Measurements from ENCODE around the gene IL1RAPL1.
"Not testable (repeated sequence)": the region's sequence is repeated elsewhere in the genome, so short reads cannot be mapped to it uniquely, and the experiment has no call there.

The IL1RAPL1 gene

GRCh38 chrX:29113221-29113620, 526.0 kb downstream of the IL1RAPL1 start:
- no peak for DNase-seq (ENCODE audit: low read depth in 2 of 2)

GRCh38 chrX:29122817-29123216, 535.6 kb downstream of the IL1RAPL1 start:
- DNase-seq (ENCODE audit: low read depth in 2 of 2), result not testable (repeated sequence)

DNA sequence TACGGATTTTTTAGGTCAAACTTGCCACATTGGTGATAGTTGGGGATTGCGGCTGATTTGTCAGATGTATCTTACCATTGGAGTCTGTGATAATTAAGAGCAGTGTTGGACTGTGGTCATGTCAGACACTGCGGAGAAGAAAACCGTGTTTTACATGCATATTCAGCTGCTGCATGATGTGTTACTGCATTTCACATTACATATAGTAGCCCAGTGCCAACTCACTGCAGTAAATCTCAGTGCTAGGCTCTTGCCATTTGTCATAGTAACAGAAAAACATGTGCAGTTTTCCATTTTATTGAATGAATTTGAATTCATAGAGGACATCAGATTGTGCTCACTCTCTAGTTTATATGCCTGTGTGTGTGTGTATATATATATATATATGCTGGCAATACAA, 543.7 kb downstream of the IL1RAPL1 start:
- no peak for DNase-seq (ENCODE audit: low read depth in 2 of 2)

DNA sequence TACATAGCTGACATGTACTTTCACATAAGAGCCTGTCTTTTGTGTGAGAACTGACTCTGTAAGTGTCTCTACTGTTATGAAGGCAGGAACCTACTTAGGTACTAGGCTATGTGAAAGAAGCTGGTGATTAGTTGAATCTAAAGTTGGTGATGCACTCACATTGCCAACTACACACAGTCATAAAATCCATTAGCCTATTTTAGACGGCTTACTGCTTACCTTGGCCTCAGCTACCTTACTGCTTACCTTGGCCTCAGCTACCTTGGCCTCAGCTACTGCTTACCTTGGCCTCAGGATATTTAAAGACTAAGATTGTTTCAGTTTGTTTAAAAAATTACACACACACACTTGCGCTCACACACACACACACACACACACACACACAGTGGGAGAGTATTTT, 549.7 kb downstream of the IL1RAPL1 start:
- DNase-seq (ENCODE audit: low read depth in 2 of 2), result no peak

DNA sequence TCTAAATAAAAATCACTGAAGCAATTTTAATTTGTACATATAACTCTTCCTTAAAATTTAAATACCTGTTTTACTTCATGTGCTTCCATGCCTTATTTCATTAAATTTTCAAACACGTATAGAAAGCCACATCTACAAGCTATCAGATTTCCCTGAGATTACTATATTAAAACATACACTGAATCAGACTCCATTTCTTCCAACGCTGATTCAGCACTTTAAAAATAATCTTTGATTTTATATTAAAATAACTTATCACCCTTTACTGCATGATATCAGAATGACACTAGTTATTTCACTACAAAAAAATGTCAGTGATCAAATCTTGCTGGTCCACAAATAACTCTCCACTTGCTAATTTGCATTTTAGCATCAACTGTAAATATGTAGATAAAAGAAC, 550.8 kb downstream of the IL1RAPL1 start:
- DNase-seq (ENCODE audit: low read depth in 2 of 2), result no peak

DNA sequence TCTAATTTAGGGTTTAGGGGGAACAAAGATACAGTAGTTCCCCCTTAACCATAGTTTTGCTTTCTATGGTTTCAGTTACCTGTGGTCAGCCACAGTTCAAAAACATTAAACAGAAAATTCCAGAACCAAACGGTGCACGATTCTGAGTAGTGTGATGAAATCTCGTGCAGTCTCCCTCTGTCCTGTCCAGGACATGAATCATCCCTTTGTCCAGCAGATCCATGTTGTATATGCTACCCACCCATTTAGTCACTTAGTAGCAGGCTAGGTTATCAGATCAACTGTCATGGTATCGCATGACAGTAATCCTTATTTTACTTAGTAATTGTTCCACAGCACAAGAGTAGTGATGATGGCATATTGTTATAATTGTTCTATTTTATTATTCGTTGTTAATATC, 556.1 kb downstream of the IL1RAPL1 start:
- no peak for DNase-seq (ENCODE audit: low read depth in 2 of 2)

DNA sequence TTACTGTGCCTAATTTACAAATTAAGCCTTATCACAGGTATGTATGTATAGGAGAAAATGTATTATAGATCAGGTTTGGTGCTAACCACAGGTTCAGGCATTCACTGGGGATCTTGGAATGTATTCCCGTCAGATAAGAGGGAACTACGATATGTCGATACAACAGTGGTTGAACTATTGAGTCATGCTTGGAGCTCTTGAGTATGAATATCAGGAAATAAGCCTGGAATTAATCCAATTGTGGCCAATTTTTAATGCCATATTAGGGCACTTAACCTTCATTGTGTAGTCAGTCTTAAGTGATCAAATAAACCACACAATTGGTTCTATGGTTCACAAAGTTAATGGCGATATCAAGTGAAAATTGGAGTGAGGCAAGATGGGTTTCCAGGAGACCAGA, 556.5 kb downstream of the IL1RAPL1 start:
- no peak for DNase-seq (ENCODE audit: low read depth in 2 of 2)

DNA sequence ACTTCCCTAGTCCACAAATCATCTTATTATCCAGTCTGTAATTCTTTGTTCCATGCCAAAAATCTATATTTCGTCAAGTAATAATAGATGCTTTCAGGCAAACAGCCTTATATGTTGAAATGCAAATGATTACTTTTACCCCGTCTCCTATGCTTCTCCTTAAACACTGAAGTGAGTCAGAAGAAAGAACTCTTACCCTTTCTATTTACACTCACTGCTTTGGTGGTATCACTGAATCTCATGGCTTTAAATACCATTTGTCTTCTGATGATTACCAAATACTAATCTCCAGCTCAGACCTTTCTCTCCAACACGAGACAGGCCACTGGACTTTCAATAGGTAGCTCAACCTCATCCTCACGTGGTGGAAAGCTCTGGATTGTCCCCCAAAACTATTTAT, 558.1 kb downstream of the IL1RAPL1 start:
- DNase-seq (ENCODE audit: low read depth in 2 of 2), result no peak

- no peak for DNase-seq (ENCODE audit: low read depth in 2 of 2)
Observed at GRCh38 chrX:29148511-29148910, 561.3 kb downstream of the IL1RAPL1 start.

GRCh38 chrX:29155286-29155685, 568.0 kb downstream of the IL1RAPL1 start:
- DNase-seq (ENCODE audit: low read depth in 2 of 2), result no peak

DNA sequence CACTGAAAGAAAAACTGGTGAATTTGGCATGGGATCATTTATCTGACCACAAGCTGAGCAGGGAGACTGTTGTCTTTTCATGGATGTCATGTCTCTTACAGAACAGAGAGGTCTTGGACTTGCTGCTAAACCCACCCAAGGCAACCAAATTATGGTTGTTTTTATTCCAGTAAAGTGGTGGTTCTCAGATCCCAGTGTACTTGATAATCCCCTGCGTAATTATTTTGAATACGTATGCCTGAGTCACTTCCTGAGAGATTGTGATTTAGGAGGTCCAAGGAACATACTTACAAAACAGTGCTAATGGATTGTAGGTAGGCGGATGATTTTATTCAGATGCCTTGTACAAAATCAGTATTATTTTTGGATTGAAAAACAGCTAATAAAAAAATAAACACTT, 585.6 kb downstream of the IL1RAPL1 start:
- no peak for DNase-seq (ENCODE audit: low read depth in 2 of 2)

DNA sequence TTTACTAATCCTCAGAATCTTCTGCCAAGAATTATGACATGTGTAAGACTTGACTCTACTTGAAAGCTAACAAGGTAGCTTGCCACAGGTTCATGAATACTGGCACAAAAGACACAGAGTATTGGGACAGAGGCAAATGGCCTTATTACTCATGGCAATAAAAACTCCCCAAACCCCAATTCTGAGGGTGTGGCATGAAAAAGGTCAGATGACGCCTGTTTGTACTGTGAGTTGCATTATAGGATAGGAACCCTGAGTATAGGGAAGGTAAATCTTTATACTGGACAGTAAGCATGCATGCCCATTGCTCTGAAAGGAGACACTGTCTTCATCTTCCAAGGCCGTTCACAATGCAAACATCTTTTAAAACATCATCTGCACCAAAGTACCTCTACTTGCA, 600.0 kb downstream of the IL1RAPL1 start:
- no peak for DNase-seq (ENCODE audit: low read depth in 2 of 2)

DNA sequence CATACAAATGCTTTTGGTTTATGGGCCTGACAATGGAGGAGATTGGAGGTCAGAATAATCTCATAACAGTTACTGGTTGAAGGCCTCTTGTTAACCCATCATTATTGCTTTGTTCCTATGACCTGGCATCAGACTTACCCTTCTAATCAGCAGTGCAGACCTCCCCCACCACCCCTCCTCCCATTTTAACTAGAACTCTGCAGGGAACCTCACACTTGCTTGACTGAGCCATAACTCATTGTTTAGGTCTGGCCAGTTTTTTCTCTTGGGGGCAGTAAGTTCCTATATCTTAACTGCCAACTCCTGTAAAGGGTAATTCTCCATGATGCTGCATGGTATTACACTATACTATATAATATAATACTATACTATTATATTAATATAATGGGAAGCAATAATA, 609.3 kb downstream of the IL1RAPL1 start:
- DNase-seq (ENCODE audit: low read depth in 2 of 2), result no peak

DNA sequence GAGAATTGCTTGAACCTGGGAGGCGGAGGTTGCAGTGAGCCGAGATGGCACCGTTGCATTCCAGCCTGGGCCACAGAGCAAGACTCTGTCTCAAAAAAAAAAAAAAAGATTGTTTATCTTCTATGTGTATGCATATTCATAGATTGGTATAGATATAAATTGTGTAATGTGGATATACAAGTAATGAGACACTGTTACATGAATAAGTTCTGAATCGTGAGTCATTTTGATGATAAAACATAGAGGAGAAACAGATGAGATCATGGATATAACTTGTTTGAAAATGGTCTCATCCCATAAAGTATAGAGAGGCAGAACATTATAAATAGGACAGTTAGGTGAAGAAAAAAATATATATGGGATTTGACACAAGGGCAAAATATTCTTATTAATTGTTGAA, 628.0 kb downstream of the IL1RAPL1 start:
- no peak for DNase-seq (ENCODE audit: low read depth in 2 of 2)

- no peak for DNase-seq (ENCODE audit: low read depth in 2 of 2)
Observed at GRCh38 chrX:29225670-29226069, 638.4 kb downstream of the IL1RAPL1 start.

DNA sequence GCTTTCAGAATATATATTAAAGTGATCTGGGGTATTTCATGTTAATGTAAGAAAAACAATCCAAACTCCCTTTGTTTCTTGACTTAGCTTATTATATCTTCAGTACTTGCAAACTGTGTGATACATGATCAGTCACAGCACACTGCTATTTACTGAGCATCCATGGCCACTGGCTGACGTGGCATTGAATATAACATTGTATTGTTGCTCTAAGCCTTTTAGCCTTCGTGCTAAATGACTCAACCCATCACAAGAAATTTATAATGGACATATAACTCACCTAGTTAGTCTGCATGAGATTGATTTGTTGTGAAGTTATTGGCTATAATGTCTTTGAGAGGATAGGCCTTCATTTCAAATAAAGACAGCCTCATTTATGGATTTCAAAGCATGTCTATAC, 642.6 kb downstream of the IL1RAPL1 start:
- no peak for DNase-seq (ENCODE audit: low read depth in 2 of 2)

DNA sequence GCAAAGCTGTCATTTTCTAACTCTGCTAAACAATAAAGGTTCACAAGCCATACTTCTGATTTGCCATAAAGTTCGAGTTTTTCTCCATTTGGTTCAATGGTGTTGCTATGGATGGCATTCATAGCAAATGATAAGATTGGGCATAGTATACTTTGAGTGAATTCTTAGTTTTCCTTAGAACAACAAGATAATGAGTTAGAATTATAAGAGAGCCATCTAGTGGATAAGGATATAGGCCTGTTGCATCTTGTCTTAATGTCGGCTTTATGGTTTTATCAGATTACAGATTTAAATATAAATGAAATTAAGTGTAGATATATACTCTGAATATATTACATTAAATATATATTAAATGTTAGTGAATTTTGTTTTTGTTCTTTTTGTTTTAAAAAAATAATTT, 644.6 kb downstream of the IL1RAPL1 start:
- no peak for DNase-seq (ENCODE audit: low read depth in 2 of 2)

GRCh38 chrX:29233592-29234183, 646.4 kb downstream of the IL1RAPL1 start:
- DNase-seq (ENCODE audit: low read depth in 2 of 2), result no peak

- no peak for DNase-seq (ENCODE audit: low read depth in 2 of 2)
Observed at GRCh38 chrX:29237972-29238371, 650.7 kb downstream of the IL1RAPL1 start.

DNA sequence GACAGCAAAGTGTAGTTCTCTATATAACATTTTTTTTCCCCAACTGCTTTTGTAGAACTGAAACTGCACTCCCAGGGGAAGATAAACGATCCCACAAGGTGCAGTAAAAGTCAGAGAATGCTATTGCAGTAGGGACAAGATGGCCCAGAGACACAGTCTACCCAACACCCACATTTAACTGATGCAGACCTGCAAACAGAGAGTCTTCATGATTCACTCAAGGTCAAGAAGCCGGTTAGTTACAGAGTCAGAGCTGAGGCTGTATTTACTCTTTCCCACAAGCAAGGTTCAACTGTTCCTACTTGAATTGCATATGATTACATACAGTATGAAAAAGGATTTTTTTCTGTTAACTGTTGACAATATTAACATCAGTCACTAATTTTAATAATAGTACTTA, 654.6 kb downstream of the IL1RAPL1 start:
- DNase-seq (ENCODE audit: low read depth in 2 of 2), result no peak

DNA sequence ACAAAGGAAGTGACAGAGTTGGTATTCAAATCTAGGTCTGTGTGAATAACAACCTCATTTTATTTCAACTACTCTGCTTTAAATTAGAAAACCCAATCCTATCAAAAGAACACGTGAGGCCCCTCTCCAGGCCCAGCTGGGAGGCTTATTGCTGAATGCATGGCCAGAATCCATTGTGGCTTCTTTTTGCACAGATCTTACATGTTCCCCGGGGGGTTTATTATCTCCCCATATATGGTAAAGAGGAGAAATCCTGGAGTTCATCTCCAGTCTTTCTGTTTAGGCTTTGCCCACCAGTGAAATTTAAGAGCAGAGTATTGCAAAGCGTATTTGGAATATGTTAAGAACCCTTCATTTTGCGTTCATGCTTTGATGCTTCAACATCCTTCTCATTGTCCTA, 655.6 kb downstream of the IL1RAPL1 start:
- DNase-seq (ENCODE audit: low read depth in 2 of 2), result no peak

- no peak for DNase-seq (ENCODE audit: low read depth in 2 of 2)
Observed at GRCh38 chrX:29243942-29244341, 656.7 kb downstream of the IL1RAPL1 start.

- no peak for DNase-seq (ENCODE audit: low read depth in 2 of 2)
Observed at GRCh38 chrX:29254515-29254914, 667.3 kb downstream of the IL1RAPL1 start.

DNA sequence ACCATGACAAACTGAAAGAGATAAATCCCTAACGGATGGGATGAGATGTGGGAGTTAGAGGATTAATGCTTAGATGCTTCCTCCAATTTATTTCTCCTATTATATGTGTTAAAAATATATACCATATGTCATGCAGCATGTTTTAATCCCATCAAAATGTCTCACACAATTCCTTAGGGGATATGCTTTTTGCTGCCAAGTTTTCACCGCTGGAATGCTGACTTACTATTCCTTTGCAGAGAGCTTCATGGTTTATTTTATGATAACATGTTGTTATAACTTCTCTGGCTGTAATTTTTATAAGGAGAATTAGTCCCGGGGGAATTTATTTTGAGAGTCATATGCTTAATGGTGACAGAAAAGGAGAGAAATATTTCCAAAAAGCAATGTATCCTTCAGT, 670.3 kb downstream of the IL1RAPL1 start:
- DNase-seq (ENCODE audit: low read depth in 2 of 2), result no peak

DNA sequence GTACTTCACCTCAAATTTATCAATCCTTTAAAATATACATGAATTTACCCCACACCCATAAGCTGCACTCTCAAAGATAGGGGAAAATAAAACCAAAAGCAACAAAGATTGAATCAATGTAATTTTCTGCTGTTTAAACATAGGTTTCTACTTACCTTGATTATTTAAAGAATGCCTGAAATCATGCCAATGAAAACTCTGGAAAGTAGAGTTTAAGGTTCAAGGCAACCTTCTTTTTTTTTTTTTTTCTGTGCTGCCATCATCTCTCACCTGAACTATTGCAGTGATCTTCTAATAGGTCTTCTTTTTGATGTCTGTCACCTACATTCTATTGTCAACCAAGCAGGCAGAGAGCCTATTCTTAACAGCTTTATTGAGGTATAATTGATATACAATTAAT, 682.1 kb downstream of the IL1RAPL1 start:
- DNase-seq (ENCODE audit: low read depth in 2 of 2), result no peak

All from stimulated activated CD8-positive, alpha-beta memory T cell treated with anti-CD3 and anti-CD28 coated beads, Interleukin-15, amount 100 ng/mL, for 48 hours (primary cell).